ENCODE data around the gene NDUFB6. TPM values are rescaled to one million over a fixed set of nuclear protein-coding genes. Genes with fewer than 3 reads are reported as not detected.

NDUFB6 gene
- total and polyA plus RNA-seq, 9 of the 15 experiments (the other 6 are each of a cell fraction or from before 2014, with no cell fraction given), result 26.5 to 88.1 (median 64.0) TPM

DNA sequence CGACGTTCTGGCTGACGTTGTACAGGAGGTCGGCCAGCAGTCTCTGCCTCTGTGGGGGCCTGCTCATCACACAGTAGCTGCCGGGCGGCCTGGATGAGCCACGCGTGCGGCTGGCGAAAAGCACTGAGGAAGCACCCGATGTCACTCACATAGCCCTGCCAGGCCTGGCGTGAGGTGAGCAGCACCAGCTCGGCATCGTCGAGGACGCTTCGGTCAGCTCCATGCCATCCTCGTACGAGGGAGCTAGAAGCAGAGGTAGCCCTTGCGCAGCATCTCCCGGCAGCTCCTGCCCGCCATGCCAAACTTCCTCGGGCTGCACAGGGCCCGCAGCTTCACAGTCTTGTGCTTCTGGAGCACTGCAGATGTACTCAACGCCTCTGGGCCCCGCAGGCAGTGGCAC, 6.2 kb downstream of the NDUFB6 start:
- no peaks in the 10 kb centered on the region for H4K20me1 ChIP-seq (replicated peaks; ENCODE audit: control insufficient read depth, insufficient read depth, low read length)
- no peaks in the 10 kb centered on the region for H3K9me1 ChIP-seq (ENCODE audit: control insufficient read depth, insufficient read depth, low read length)
- FAIRE-seq (no peak), ATAC-seq (no peak), DNase-seq (ENCODE audit: extremely low read depth in 1 of 4, low spot score in 3 of 4) (no peak)
- WGBS (ENCODE audit: insufficient coverage, low coverage, missing lambda C conversion rate), result 98% methylated on average over 17 of the region's 26 CpGs
- in situ Hi-C loops (cut with MboI) (loop anchor here (25.0 kb wide), 1 partner anchor 671 kb away; the partner anchor contains the start of gene SPINK4), intact Hi-C loops (cut with micrococcal nuclease) (no loop called here)
- H3K27ac ChIP-seq (ENCODE audit: extremely low read depth, low read depth, low read length), result no peak overlapping the region
- no peak overlapping the region for H3K4me3 ChIP-seq
- no peak overlapping the region for H3K4me2 ChIP-seq (ENCODE audit: insufficient read depth, low read length)
- H3K4me1 ChIP-seq (replicated peaks in 1 of 2; ENCODE audit: control insufficient read depth in 2 of 2, insufficient read depth in 2 of 2, low read length in 2 of 2), result peaks cover 0 to 4% of the 10 kb centered on the region in 2 experiments; a peak in 1 of 5 replicates
- peaks cover 54% of the 10 kb centered on the region; the same call in 2 of the 3 replicates for H3K36me3 ChIP-seq (ENCODE audit: control insufficient read depth, insufficient read depth, low read length)
- CTCF ChIA-PET (ENCODE audit: low intra/inter-chr PET ratio), result no interaction called here
- TF ChIP-seq HLTF (IDR thresholded peaks at IDR 0.05) (no peak), RBFOX2 (IDR thresholded peaks at IDR 0.05; ENCODE audit: low read depth, low read length) (peak; percentile 41; the same call in 1 of the 2 replicates)
- no TSS peak for BruUV-seq (replicated peaks)
- H2AFZ ChIP-seq (ENCODE audit: low read depth, low read length), result no peak overlapping the region
- no peaks in the 10 kb centered on the region for H3K27me3 ChIP-seq (ENCODE audit: control insufficient read depth in 2 of 2, insufficient read depth in 2 of 2, low read length in 2 of 2)
- H3K9me3 ChIP-seq (replicated peaks; ENCODE audit: control insufficient read depth, insufficient read depth, low read depth, low read length), result no peaks in the 10 kb centered on the region
- H3K79me2 ChIP-seq (ENCODE audit: control insufficient read depth, insufficient read depth, low read length), result peaks cover 25% of the 10 kb centered on the region
- H3K9ac ChIP-seq (ENCODE audit: insufficient read depth in 1 of 2, low read depth in 2 of 2, low read length in 2 of 2), result peak overlapping the region in 1 of 2 experiments; percentile 45; a peak in 1 of 4 replicates
- POLR2A ChIA-PET, result interaction anchor here (0.7 kb wide), 1 partner anchor 248 kb away, joined by 4 read pairs; no protein-coding TSS in a partner anchor

DNA sequence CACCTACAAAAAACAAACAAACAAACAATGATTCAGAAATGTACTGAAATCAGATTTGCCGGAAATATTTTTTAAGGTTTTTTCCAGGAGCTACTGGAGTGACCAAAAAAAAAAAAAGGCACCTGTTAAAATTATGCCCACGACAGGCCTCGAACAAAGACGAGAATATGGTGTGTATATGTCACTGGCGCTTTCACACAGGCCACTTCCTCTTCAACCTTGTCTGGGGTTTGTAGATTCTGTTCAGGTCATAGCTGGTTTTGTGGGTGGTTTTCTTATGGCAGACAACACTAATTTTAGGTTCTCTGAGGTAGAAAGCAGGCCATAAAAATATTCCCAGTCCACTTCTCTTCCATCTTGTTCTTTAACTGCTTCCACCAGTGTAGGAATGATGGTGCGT, 7.0 kb downstream of the NDUFB6 start:
- WGBS (ENCODE audit: insufficient coverage, low coverage, missing lambda C conversion rate), result 89% methylated on average over 6 of the region's 6 CpGs
- Histone ChIP-seq H3K79me2 (ENCODE audit: control insufficient read depth, insufficient read depth, low read length) (peaks cover 17% of the 10 kb centered on the region), H3K9ac (ENCODE audit: insufficient read depth in 1 of 2, low read depth in 2 of 2, low read length in 2 of 2) (no peak overlapping the region), H3K4me2 (ENCODE audit: insufficient read depth, low read length) (no peak overlapping the region), H3K9me3 (replicated peaks; ENCODE audit: control insufficient read depth, insufficient read depth, low read depth, low read length) (no peaks in the 10 kb centered on the region), H3K9me1 (ENCODE audit: control insufficient read depth, insufficient read depth, low read length) (no peaks in the 10 kb centered on the region), H3K27me3 (ENCODE audit: control insufficient read depth in 2 of 2, insufficient read depth in 2 of 2, low read length in 2 of 2) (no peaks in the 10 kb centered on the region), H2AFZ (ENCODE audit: low read depth, low read length) (no peak overlapping the region), H3K27ac (ENCODE audit: extremely low read depth, low read depth, low read length) (no peak overlapping the region), H3K4me3 (no peak overlapping the region), H3K36me3 (ENCODE audit: control insufficient read depth, insufficient read depth, low read length) (peaks cover 53% of the 10 kb centered on the region; the same call in 2 of the 3 replicates), H4K20me1 (replicated peaks; ENCODE audit: control insufficient read depth, insufficient read depth, low read length) (no peaks in the 10 kb centered on the region), H3K4me1 (replicated peaks in 1 of 2; ENCODE audit: control insufficient read depth in 2 of 2, insufficient read depth in 2 of 2, low read length in 2 of 2) (peaks cover 0 to 4% of the 10 kb centered on the region in 2 experiments; a peak in 1 of 5 replicates)
- BruUV-seq (replicated peaks), result no TSS peak
- ChIA-PET CTCF (ENCODE audit: low intra/inter-chr PET ratio) (no interaction called here), POLR2A (interaction anchor here (0.7 kb wide), 1 partner anchor 248 kb away, joined by 4 read pairs; no protein-coding TSS in a partner anchor)
- ATAC-seq, result no peak
- in situ Hi-C loops (cut with MboI), result loop anchor here (25.0 kb wide), 1 partner anchor 671 kb away; the partner anchor contains the start of gene SPINK4
- FAIRE-seq, result no peak
- DNase-seq (ENCODE audit: extremely low read depth in 1 of 4, low spot score in 3 of 4), result no peak
- intact Hi-C loops (cut with micrococcal nuclease), result no loop called here
- TF ChIP-seq NR4A1 (CRISPR knock-in tag; IDR thresholded peaks at IDR 0.05) (no peak), NR4A1 (tag; IDR thresholded peaks at IDR 0.05) (no peak), XRCC4 (IDR thresholded peaks at IDR 0.05; ENCODE audit: extremely low read depth, insufficient read depth, insufficient read length) (no peak), RFX1 (IDR thresholded peaks at IDR 0.05) (no peak), TBP (optimal IDR thresholded peaks at IDR 0.05; ENCODE audit: low read depth, low read length) (no peak), TAF7 (tag; IDR thresholded peaks at IDR 0.05) (no peak), ZNF436 (CRISPR knock-in tag; IDR thresholded peaks at IDR 0.05) (no peak), MEIS2 (IDR thresholded peaks at IDR 0.05; ENCODE audit: partially characterized antibody) (no peak), GABPB2 (CRISPR knock-in tag; conservative IDR thresholded peaks at IDR 0.05) (no peak), ZNF3 (CRISPR knock-in tag; IDR thresholded peaks at IDR 0.05) (no peak), SMARCC2 (IDR thresholded peaks at IDR 0.05; ENCODE audit: low read depth) (no peak), ARHGAP35 (IDR thresholded peaks at IDR 0.05; ENCODE audit: partially characterized antibody) (no peak)
- TF ChIP-seq, protein P1, sequence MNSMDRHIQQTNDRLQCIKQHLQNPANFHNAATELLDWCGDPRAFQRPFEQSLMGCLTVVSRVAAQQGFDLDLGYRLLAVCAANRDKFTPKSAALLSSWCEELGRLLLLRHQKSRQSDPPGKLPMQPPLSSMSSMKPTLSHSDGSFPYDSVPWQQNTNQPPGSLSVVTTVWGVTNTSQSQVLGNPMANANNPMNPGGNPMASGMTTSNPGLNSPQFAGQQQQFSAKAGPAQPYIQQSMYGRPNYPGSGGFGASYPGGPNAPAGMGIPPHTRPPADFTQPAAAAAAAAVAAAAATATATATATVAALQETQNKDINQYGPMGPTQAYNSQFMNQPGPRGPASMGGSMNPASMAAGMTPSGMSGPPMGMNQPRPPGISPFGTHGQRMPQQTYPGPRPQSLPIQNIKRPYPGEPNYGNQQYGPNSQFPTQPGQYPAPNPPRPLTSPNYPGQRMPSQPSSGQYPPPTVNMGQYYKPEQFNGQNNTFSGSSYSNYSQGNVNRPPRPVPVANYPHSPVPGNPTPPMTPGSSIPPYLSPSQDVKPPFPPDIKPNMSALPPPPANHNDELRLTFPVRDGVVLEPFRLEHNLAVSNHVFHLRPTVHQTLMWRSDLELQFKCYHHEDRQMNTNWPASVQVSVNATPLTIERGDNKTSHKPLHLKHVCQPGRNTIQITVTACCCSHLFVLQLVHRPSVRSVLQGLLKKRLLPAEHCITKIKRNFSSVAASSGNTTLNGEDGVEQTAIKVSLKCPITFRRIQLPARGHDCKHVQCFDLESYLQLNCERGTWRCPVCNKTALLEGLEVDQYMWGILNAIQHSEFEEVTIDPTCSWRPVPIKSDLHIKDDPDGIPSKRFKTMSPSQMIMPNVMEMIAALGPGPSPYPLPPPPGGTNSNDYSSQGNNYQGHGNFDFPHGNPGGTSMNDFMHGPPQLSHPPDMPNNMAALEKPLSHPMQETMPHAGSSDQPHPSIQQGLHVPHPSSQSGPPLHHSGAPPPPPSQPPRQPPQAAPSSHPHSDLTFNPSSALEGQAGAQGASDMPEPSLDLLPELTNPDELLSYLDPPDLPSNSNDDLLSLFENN (IDR thresholded peaks at IDR 0.05; ENCODE audit: low read depth in 2 of 2, low read length in 2 of 2), result no peak
